Fibroblast of skin of left quadriceps (primary cell): ENCODE results near the gene SCN1B.
"Not testable (repeated sequence)": the region's sequence is repeated elsewhere in the genome, so short reads cannot be mapped to it uniquely, and the experiment has no call there.

Experiments used
- DNase-seq, 2 experiments: peaks; one replicate each; pipeline ENCODE4 v3.0.0-alpha.2; 2013; ENCODE audit warnings: low read depth in 2 of 2

SCN1B gene

GRCh38 chr19:35037716-35038622, 7.7 kb downstream of the SCN1B start:
- no peak for DNase-seq

GRCh38 chr19:35038623-35039512, 8.6 kb downstream of the SCN1B start:
- no peak for DNase-seq

DNA sequence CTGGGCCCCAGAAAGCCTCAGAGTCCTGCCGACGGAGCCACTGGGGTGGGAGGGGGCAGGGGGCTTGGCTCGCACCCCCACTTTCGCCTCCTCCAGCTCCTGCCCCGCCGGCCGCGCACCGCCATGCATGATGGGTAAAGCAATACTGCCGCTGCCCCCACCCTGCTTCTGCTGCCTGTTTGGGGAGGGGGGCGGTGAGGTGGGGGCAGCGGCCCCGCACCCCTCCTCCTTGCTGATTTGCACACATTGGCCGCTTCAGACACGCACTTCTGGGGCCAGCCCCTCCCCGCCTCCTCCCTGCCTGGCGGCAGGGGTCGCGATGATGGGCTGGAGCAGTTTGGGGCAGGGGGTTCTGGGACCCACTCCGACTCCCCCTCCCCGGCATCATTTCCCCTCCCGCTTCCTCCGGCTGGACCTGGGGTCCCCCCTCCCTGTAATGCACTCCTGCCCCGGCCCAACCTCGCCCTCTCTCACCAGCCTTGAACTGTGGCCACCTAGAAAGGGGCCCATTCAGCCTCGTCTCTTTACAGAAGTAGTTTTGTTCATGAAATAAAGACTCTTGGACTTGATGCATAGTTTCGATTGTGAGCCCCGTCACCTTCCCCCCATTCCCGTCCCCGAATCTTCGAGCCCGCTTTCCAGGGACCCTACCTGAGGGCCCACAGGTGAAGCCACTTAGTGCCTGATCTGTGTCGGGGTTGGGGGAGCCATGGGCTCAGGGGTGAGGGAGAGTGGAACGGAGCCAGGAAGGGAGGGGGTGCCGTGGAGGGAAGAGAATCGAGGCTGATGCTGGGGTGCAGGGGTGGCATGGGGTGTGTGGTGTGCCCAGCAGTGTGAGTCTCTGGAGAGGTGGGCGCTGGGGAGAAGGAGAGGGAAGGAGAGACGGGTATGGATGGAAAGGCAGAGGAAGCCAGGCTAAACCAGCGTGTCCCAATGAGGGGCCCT, 9.9 kb downstream of the SCN1B start:
- DNase-seq, result no peak

DNA sequence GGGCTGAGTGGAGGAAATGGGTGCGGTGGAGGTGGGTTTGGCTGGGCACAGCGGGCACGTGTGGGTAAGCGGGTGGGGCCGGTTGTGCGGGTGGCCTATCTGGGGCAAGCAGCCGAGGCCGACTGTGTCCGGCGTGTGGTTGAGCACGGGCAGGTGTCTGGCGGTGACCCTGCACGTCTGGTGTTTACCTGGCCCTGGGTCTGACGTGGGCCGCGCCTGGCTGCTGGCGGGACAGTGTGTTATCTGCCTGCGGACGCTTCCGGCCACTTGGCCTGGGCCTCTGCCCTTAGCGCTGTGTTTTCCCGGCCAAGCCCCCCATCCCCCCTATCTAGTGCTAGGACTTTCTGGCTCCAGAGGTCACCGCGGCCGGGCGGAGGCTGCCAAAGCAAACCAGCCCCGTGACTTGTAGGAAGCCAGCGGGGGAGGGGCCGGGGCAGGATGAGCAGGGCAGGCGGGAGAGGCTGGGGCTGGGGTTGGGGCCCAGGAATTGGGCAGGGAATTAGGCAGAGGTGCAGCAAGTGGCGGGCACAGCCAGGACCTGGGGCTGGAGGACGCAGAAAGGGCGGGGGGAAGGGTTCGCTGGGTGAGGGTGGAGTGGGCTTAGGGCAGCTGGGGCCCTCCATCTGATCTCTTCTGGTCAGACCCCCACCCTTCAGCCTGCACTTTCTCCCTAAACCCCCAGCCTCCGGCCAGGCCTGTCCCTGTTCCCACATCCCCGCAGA, 10.7 kb downstream of the SCN1B start:
- no peak for DNase-seq

- no peak for DNase-seq
Measured at GRCh38 chr19:35041548-35042055, 11.3 kb downstream of the SCN1B start, which contains the start of gene HPN. TSS of gene HPN (plus strand) at chr19:35041721. CDS start at chr19:35042507, 786 bp downstream.

DNA sequence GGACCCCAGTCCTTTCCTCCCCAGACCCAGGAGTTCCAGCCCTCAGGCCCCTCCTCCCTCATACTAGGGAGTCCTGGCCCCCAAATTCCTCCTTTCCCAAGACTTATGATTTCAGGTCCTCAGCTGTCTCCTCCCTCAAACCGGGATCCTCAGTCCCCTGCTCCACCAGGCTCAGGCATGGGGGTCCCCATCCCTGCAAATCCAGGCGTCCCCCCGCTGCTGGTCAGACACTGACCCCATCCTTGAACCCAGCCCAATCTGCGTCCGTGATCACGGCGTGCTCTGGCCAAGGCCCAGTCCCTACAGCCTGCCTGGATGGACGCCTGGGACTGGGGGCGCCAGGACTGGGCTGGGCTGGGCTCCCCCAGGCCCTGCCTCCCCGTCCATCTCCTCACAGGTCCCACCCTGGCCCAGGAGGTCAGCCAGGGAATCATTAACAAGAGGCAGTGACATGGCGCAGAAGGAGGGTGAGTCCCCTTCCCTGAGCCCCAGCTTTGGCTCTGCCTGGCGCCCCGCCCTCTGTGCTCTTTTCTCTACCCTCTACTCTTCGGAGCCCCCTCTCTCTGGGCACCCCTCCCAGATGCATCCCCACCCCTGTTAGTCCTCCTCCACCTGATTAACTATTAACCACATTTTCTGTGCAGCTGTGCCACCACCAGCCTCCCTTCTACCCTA, 11.9 kb downstream of the SCN1B start:
- DNase-seq, result no peak

DNA sequence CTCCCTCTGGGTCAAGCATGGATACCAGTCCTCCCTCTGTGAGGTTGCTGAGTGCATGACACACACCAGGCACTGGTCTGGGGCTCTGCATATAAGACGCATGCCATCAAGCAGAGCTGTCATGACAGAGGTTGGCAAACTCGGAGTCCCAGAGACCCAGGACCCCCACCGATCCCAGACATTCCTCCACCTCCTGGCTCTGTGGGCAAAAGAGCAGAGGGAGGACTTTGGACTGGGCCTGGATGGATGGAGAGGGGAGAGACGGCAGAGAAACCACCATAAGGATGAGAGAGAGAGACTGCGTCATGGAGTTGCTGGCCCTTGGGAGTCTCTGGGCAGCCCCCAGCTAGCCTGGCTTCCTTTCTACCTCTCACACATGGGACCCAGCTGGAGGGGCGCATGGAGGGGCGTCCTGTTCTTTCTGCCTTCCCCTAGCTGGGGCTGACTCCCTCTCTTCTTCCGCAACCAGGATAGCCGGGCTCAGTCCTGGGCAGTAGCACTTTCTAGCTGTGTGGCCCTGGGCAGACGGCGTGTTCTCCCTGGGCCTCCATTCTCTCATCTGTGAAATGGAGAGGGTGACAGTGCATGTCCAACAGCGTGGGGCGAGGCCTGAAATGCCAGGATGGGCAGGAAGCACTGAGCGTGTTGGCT, 12.8 kb downstream of the SCN1B start:
- no peak for DNase-seq

DNA sequence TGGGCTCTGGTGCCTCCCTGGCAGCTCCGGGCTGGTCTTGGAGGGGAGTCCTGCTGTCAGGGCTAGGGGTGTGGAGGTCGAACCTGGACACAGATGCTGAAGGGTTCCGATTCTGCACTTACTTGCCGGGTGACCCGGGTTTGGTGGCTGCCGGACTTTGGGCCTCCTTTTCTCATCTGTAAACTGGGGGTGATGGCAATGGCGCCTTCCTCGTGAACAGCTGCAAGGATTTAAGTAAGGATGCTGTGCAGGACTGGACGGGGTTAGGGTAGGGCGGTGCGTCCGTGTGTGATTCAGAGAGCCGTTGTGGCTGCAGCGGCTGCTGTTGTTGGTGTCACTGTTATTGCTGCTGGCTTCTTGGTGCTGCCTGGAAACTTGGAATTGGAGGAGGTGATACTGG, 13.6 kb downstream of the SCN1B start:
- DNase-seq, result no peak

DNA sequence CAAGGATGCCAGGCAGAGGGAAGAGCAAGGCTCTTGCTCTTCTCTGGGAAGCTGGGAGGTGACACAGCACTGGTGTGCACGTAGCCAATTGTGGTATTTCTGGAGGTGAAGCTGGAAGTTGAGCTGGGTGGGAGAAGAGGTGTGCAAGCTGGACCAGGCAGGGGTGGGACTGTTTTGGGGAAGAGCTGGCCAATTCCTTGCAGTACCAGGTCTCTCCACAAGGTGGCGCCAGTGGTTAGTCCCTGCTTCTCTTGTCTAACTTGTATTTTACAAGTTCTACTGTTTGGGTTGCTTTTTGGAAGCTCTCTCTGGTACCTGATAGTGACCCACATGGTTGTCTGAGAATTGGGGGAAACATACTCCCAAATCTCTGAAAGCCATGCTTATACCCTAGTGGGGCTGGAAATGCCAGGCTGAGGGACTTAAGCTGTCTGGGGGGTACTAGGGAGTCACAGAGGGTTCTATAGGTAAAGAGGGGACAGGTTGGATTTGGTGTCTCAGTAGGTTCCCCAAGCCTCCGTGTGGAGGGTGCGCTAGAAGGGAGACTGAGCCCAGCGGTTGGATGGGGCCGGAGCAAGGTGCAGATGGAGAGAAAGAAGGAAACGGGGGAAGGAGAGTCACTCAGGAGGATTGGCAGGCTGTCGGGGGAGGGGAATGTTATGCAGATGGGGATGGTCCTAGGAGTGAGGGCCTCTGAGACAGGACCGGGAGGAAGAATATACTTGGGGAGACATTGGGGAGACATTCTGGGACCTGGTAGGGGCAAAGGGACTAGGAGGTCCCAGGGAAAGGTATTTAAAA, 14.2 kb downstream of the SCN1B start:
- DNase-seq, result no peak

GRCh38 chr19:35045667-35046300, 15.5 kb downstream of the SCN1B start:
- DNase-seq, result no peak

DNA sequence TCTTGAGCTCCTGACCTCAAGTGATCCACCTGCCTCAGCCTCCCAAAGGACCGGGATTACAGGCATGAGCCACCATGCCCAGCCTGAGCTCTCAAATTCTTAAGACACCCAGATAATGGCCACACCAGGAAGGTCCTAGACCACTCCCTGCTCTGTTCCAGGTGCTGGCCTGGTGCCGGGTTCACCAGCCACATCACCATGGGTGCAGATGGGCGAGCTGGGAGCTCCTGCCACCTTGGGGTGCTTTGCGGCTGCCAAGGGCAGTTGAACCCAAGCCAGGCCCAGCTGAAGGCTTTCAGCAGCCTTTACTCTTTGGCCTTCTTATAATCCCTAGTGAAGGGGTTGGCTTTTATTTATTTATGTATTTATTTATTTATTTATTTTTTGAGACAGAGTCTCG, 16.2 kb downstream of the SCN1B start:
- DNase-seq, result no peak

- no peak for DNase-seq
Measured at GRCh38 chr19:35048911-35049411, 18.7 kb downstream of the SCN1B start.

DNA sequence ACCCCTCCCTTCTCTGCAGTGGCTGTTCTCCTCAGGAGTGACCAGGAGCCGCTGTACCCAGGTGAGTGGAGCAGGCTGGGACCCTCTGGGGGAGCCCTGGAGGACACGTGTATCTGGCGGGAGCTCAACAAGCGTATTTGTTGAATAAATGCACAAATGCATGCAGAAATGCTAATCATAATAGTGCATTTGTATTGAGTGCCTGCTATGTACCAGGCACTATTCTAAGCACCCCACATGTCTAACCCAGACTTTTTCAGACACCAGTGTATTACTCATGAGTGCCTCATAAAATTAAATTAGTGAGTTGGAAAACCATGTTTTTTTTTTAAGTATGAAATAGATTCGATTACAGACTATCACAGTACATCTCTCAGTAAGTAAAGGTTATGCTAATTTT, 19.2 kb downstream of the SCN1B start:
- DNase-seq, result no peak

- DNase-seq, result not testable (repeated sequence)
Measured at GRCh38 chr19:35050662-35051061, 20.4 kb downstream of the SCN1B start.

DNA sequence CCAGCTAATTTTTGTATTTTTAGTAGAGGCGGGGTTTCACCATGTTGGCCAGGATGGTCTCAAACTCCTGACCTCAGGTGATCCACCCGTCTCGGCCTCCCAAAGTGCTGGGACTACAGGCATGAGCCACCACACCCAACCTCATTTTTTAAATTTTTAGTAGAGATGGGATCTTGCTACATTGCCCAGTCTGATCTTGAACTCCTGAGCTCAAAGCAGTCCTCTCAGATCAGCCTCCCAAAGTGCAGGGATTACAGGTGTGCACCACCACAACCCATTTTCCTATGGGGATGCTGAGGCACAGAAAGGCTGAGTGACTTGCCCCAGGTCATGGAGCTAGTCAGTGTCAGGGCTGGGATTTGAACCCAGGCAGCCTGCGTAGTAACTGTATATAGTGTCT, 21.0 kb downstream of the SCN1B start:
- DNase-seq, result not testable (repeated sequence)

- no peak for DNase-seq
Measured at GRCh38 chr19:35051796-35052195, 21.5 kb downstream of the SCN1B start.

- DNase-seq, result no peak
Measured at GRCh38 chr19:35052599-35053190, 22.4 kb downstream of the SCN1B start.
